ENCODE results near the gene RACGAP1.
"Not testable (repeated sequence)": the region's sequence is repeated elsewhere in the genome, so short reads cannot be mapped to it uniquely, and the experiment has no call there.

Gene RACGAP1

DNA sequence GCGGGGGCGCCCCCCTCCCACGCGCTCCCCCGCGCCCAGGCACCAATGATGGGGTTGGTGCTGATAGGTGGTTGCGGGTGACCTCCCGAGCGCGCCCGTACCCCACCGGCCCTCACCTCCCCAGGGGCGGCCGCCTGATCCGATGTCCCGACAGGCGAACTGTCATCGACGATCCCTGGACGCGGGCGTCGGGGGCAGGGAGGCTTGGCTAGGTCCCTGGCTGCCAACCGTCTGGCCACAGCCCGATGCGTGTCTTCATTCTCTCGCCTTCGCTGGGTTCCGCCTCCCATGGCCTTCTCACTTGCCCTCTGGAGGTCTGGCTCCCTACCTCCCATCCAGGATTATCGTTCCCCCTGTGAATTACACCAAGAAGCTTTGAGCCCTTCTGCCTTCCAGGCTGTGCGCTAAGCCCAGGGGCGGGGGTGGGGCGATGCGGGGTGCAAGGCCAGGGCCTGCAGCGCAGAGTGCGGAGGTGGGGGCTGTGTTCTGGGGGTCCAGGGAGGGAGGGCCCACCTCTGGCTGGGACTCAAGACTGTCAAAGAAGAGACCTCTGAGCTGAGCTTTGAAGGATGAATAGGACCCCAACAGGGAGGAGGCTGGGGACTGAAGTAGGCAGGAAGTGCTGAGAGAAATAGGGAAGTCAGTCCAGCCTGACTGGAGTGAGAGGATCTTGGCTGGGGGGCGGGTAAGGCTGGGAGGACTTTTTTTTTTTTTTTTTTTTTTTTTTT is 7.7 kb upstream of the RACGAP1 start:
- ChIA-PET CTCF (no interaction called here), POLR2A (no interaction called here)
- no peak for TF ChIP-seq BHLHE40 (IDR thresholded peaks at IDR 0.05; ENCODE audit: borderline replicate concordance)
- TF ChIP-seq SUZ12 (IDR thresholded peaks at IDR 0.05): no peak
- TF ChIP-seq CTBP1 (IDR thresholded peaks at IDR 0.05; ENCODE audit: borderline replicate concordance): no peak
- no peak for TF ChIP-seq HDGF (IDR thresholded peaks at IDR 0.05; ENCODE audit: borderline replicate concordance)
- TF ChIP-seq L3MBTL2 (conservative IDR thresholded peaks at IDR 0.05): no peak
- no peak for TF ChIP-seq FOXM1 (IDR thresholded peaks at IDR 0.05; ENCODE audit: borderline replicate concordance)
- no peak for TF ChIP-seq FOXA1 (IDR thresholded peaks at IDR 0.05)
- TF ChIP-seq SP1 (IDR thresholded peaks at IDR 0.05): no peak
- DNase-seq (ENCODE audit: extremely low spot score): no peak

DNA sequence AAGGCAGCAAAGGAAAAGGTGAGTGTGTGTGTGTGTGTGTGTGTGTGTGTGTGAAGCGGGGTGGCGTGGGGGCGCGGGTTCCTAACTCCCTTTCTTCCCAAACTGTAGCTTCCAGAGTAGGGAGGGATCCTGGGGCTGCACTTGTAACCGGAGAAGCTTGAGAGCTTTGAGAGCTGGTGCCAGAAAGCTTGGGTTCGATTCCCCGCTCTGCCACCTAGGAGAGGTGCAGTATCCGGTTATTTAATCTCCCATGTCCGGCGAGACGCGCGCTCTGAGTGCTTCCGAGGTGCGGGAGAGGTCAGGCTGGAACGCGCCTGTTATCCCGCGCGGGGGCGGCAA is 7.2 kb upstream of the RACGAP1 start:
- TF ChIP-seq L3MBTL2 (conservative IDR thresholded peaks at IDR 0.05) (no peak), NFRKB (IDR thresholded peaks at IDR 0.05) (no peak), HDGF (IDR thresholded peaks at IDR 0.05; ENCODE audit: borderline replicate concordance) (no peak), FOXA1 (IDR thresholded peaks at IDR 0.05) (no peak), FOXK2 (IDR thresholded peaks at IDR 0.05) (no peak), ARNT (IDR thresholded peaks at IDR 0.05) (no peak), BHLHE40 (IDR thresholded peaks at IDR 0.05; ENCODE audit: borderline replicate concordance) (no peak), CTBP1 (IDR thresholded peaks at IDR 0.05; ENCODE audit: borderline replicate concordance) (no peak), ZNF384 (IDR thresholded peaks at IDR 0.05) (no peak)
- TF ChIP-seq, protein P1, sequence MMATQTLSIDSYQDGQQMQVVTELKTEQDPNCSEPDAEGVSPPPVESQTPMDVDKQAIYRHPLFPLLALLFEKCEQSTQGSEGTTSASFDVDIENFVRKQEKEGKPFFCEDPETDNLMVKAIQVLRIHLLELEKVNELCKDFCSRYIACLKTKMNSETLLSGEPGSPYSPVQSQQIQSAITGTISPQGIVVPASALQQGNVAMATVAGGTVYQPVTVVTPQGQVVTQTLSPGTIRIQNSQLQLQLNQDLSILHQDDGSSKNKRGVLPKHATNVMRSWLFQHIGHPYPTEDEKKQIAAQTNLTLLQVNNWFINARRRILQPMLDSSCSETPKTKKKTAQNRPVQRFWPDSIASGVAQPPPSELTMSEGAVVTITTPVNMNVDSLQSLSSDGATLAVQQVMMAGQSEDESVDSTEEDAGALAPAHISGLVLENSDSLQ (IDR thresholded peaks at IDR 0.05): no peak
- no peak for DNase-seq (ENCODE audit: extremely low spot score)
- POLR2A ChIA-PET: no interaction called here
- CTCF ChIA-PET: no interaction called here

DNA sequence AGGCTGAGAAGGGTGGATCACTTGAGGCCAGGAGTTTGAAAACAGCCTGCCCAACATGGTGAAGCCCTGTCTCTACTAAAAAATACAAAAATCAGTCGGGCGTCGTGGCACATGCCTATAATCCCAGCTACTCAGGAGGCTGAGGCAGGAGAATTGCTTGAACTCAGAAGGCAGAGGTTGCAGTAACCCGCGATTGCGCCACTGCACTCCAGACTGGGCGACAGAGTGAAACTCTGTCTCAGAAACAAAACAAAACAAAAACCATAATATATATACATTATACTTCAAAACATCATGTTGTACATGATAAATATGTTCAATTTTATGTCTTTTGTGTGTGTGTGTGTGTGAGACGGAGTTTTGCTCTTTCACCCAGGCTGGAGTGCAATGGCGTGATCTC is 5.2 kb upstream of the RACGAP1 start:
- POLR2A ChIA-PET; DNase-seq (ENCODE audit: extremely low spot score): not testable (repeated sequence)
- CTCF ChIA-PET: interaction anchor here (1.4 to 1.8 kb wide), 2 partner anchors 8 to 63 kb away, joined by 4 to 5 read pairs; no protein-coding TSS in a partner anchor

DNA sequence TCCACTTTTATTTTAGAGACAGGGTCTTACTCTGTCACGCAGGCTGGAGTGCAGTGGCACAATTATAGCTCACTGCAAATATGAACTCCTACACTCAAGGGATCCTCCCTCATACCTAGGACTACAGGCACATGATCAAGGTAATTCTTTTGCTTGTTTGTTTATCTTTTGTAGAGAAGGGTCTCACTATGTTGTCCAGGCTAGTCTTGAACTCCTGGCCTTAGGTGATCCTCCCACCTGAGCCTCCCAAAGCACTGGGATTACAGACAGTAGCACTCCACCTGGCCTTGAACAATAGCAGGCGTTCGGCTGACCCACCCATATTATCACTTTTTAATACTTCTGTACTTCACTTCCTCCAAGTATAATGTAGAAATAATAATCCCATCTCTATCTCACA is 1.4 kb upstream of the RACGAP1 start:
- DNase-seq (ENCODE audit: extremely low spot score): no peak
- ChIA-PET CTCF (no interaction called here), POLR2A (interaction anchor here (1.1 kb wide), 1 partner anchor 39 kb away, joined by 3 read pairs; no protein-coding TSS in a partner anchor)
- no peak for TF ChIP-seq FOXK2 (IDR thresholded peaks at IDR 0.05)
- TF ChIP-seq, protein P1 (IDR thresholded peaks at IDR 0.05): no peak
- no peak for TF ChIP-seq ELF4 (IDR thresholded peaks at IDR 0.05)

DNA sequence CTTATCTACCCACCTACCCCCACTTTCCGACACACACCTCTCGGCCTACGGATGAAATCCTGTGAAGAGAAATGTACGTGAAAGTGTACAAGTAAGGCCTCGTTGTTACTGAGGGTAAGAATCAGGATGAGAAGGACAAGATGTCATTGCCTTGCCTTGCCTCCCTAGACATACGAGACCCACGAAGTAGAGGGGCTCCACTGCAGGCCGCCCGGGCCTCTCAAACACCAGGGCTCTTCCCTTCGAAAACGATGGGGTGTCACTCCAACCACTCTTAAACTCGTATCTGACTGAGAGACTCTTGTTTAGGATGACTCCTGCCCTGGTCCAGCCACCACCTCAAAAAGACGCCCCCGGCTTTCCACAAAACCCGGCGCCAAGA is 498 bp downstream of the RACGAP1 start:
- no peak for TF ChIP-seq FOXA1 (IDR thresholded peaks at IDR 0.05)
- TF ChIP-seq ELF4 (IDR thresholded peaks at IDR 0.05): no peak
- TF ChIP-seq NFRKB (IDR thresholded peaks at IDR 0.05): no peak
- no peak for TF ChIP-seq ZNF384 (IDR thresholded peaks at IDR 0.05)
- no peak for TF ChIP-seq FOXK2 (IDR thresholded peaks at IDR 0.05)
- no peak for TF ChIP-seq TARDBP (IDR thresholded peaks at IDR 0.05)
- TF ChIP-seq FOXM1 (IDR thresholded peaks at IDR 0.05; ENCODE audit: borderline replicate concordance): no peak
- no peak for TF ChIP-seq ARNT (IDR thresholded peaks at IDR 0.05)
- TF ChIP-seq LEF1 (IDR thresholded peaks at IDR 0.05; ENCODE audit: borderline replicate concordance): no peak
- no peak for TF ChIP-seq SUZ12 (IDR thresholded peaks at IDR 0.05)
- no peak for TF ChIP-seq BHLHE40 (IDR thresholded peaks at IDR 0.05; ENCODE audit: borderline replicate concordance)
- TF ChIP-seq, protein P1 (IDR thresholded peaks at IDR 0.05): no peak
- TF ChIP-seq HDGF (IDR thresholded peaks at IDR 0.05; ENCODE audit: borderline replicate concordance): no peak
- no peak for TF ChIP-seq CTBP1 (IDR thresholded peaks at IDR 0.05; ENCODE audit: borderline replicate concordance)
- no peak for TF ChIP-seq SP1 (IDR thresholded peaks at IDR 0.05)
- TF ChIP-seq L3MBTL2 (conservative IDR thresholded peaks at IDR 0.05): no peak
- ChIA-PET POLR2A (interaction anchor here (0.7 to 1.9 kb wide), 10 partner anchors 8 to 283 kb away, joined by 3 to 8 read pairs (median 4); partner anchors contain the start of gene COX14), CTCF (interaction anchor here (0.6 to 1.6 kb wide), 3 partner anchors 9 to 16 kb away, joined by 3 to 7 read pairs (median 4); no protein-coding TSS in a partner anchor)
- no peak for DNase-seq (ENCODE audit: extremely low spot score)

DNA sequence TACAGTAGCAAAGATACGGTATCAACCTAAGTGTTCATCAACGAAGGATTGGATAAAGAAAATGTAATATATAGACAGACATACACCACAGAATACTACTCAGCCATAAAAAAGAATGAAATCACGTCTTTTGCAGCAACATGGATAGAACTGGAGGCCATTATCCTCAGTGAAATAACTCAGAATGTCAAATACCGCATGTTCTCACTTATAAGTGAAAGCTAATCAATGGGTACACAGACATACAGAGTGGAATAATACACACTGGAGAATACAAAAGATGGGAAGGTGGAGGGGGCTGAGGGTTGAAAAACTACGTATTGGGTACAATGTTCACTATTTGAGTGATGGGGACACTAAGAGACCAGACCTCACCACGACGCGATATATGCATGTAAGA is 1.1 kb downstream of the RACGAP1 start:
- DNase-seq (ENCODE audit: extremely low spot score): no peak
- CTCF ChIA-PET: interaction anchor here (0.6 to 0.7 kb wide), 2 partner anchors 10 to 15 kb away, joined by 3 to 4 read pairs; no protein-coding TSS in a partner anchor
- POLR2A ChIA-PET: interaction anchor here (1.1 kb wide), 1 partner anchor 282 kb away, joined by 3 read pairs; no protein-coding TSS in a partner anchor
- TF ChIP-seq L3MBTL2 (conservative IDR thresholded peaks at IDR 0.05) (no peak), ZNF384 (IDR thresholded peaks at IDR 0.05) (no peak), ELF4 (IDR thresholded peaks at IDR 0.05) (no peak), FOXK2 (IDR thresholded peaks at IDR 0.05) (no peak)
- TF ChIP-seq, protein P1 (IDR thresholded peaks at IDR 0.05): no peak

Data from HEK293T (cell line).